HEK293 (cell line): ENCODE data around the gene ANAPC2.

Experiments
- CTCF ChIA-PET: fragments of 350-600 bp; formaldehyde crosslinking; extraction: SDS; loops from one replicate; lab custom pipeline; 2021; ENCODE audit warnings: antibody characterized with exemption; lab: Yijun Ruan, JAX
- POLR2A ChIA-PET: fragments of 300-600 bp; formaldehyde crosslinking; extraction: SDS; loops from one replicate; lab custom pipeline; 2020; ENCODE audit warnings: antibody characterized with exemption, inconsistent platforms; lab: Yijun Ruan, JAX
- H3K27ac ChIP-seq: fragments of 200-500 bp; sonication (Bioruptor generic); 2 replicates; pipeline ENCODE4 v1.5.1; 2014; ENCODE audit warnings: low read depth, low read length, control low read depth, inconsistent platforms; ENCODE audit errors: extremely low read depth
- H3K36me3 ChIP-seq, 2 experiments: fragments of 200-500 bp in 1 of 2; sonication (Bioruptor generic) in 1 of 2; 1 replicate in 1 of 2; 2 replicates in 1 of 2; pipeline ENCODE4 v1.5.1; 2014 to 2017; ENCODE audit warnings: inconsistent platforms in 2 of 2, low read length in 2 of 2; ENCODE audit not compliant: control insufficient read depth in 2 of 2, insufficient read depth in 1 of 2
- H3K4me1 ChIP-seq: fragments of 200-500 bp; sonication (Bioruptor generic); 2 replicates; pipeline ENCODE4 v1.5.1; 2014; ENCODE audit warnings: mild to moderate bottlenecking, low read length, inconsistent platforms; ENCODE audit not compliant: control insufficient read depth, insufficient read depth
- H3K4me3 ChIP-seq: 2 replicates; pipeline ENCODE4 v1.5.1; 2011; ENCODE audit warnings: low read depth, mild to moderate bottlenecking, control low read depth, low read length, moderate library complexity
- H3K9me3 ChIP-seq: fragments of 200-500 bp; sonication (Bioruptor generic); 2 replicates; pipeline ENCODE4 v1.5.1; 2014; ENCODE audit warnings: low read depth, low read length, inconsistent platforms; ENCODE audit not compliant: control insufficient read depth, insufficient read depth
- EGR2 ChIP-seq: fragments of 450-650 bp; formaldehyde crosslinking; IDR thresholded peaks from 2 replicates; pipeline ENCODE4 v1.5.1; 2016; ENCODE audit warnings: low read depth, missing biosample characterization, missing genetic modification characterization
- HIC1 ChIP-seq: fragments of 450-650 bp; formaldehyde crosslinking; IDR thresholded peaks from 2 replicates; pipeline ENCODE4 v1.5.1; 2016; ENCODE audit warnings: missing biosample characterization, missing genetic modification characterization
- KLF7 ChIP-seq: fragments of 450-650 bp; formaldehyde crosslinking; IDR thresholded peaks from 2 replicates; pipeline ENCODE4 v1.5.1; 2016; ENCODE audit warnings: missing biosample characterization, missing genetic modification characterization, borderline replicate concordance
- MZF1 ChIP-seq: fragments of 450-650 bp; formaldehyde crosslinking; IDR thresholded peaks from 2 replicates; pipeline ENCODE4 v1.5.1; 2017; ENCODE audit warnings: missing biosample characterization, missing genetic modification characterization, borderline replicate concordance
- REST ChIP-seq: fragments of 450-650 bp; formaldehyde crosslinking; IDR thresholded peaks from 2 replicates; pipeline ENCODE4 v1.5.1; 2016; ENCODE audit warnings: missing biosample characterization, missing genetic modification characterization
- ZBTB26 ChIP-seq: fragments of 450-650 bp; formaldehyde crosslinking; optimal IDR thresholded peaks from 2 replicates; pipeline ENCODE3; 2016; ENCODE audit warnings: missing biosample characterization, mild to moderate bottlenecking, missing genetic modification characterization
- ZFP37 ChIP-seq: fragments of 450-650 bp; formaldehyde crosslinking; IDR thresholded peaks from 2 replicates; pipeline ENCODE4 v1.5.1; 2016; ENCODE audit warnings: missing biosample characterization, missing genetic modification characterization
- ZNF133 ChIP-seq: fragments of 450-650 bp; formaldehyde crosslinking; IDR thresholded peaks from 2 replicates; pipeline ENCODE4 v1.5.1; 2016; ENCODE audit warnings: missing biosample characterization, missing genetic modification characterization
- ZNF16 ChIP-seq: fragments of 450-650 bp; formaldehyde crosslinking; IDR thresholded peaks from 2 replicates; pipeline ENCODE4 v1.5.1; 2016; ENCODE audit warnings: low read depth, missing biosample characterization, missing genetic modification characterization
- ZNF169 ChIP-seq: fragments of 450-650 bp; formaldehyde crosslinking; IDR thresholded peaks from 2 replicates; pipeline ENCODE4 v1.5.1; 2016; ENCODE audit warnings: missing biosample characterization, missing genetic modification characterization
- ZNF174 ChIP-seq: fragments of 450-650 bp; formaldehyde crosslinking; IDR thresholded peaks from 2 replicates; pipeline ENCODE4 v1.5.0; 2017; ENCODE audit warnings: missing biosample characterization, mild to moderate bottlenecking, missing genetic modification characterization
- ZNF18 ChIP-seq: fragments of 450-650 bp; formaldehyde crosslinking; IDR thresholded peaks from 2 replicates; pipeline ENCODE4 v1.5.1; 2016; ENCODE audit warnings: missing biosample characterization, missing genetic modification characterization
- ZNF184 ChIP-seq: fragments of 450-650 bp; IDR thresholded peaks from 2 replicates; pipeline ENCODE4 v1.5.1; 2018; ENCODE audit warnings: missing biosample characterization, mild to moderate bottlenecking, missing genetic modification characterization
- ZNF24 ChIP-seq: fragments of 450-650 bp; formaldehyde crosslinking; IDR thresholded peaks from 2 replicates; pipeline ENCODE4 v1.5.1; 2016; ENCODE audit warnings: missing biosample characterization, missing genetic modification characterization
- ZNF324 ChIP-seq: fragments of 450-650 bp; formaldehyde crosslinking; IDR thresholded peaks from 2 replicates; pipeline ENCODE4 v1.5.1; 2016; ENCODE audit warnings: missing biosample characterization, missing genetic modification characterization
- ZNF404 ChIP-seq: fragments of 450-650 bp; formaldehyde crosslinking; IDR thresholded peaks from 2 replicates; pipeline ENCODE4 v1.5.1; 2017; ENCODE audit warnings: missing biosample characterization, missing genetic modification characterization
- ZNF529 ChIP-seq: fragments of 450-650 bp; formaldehyde crosslinking; IDR thresholded peaks from 2 replicates; pipeline ENCODE4 v1.5.1; 2017; ENCODE audit warnings: missing genetic modification characterization, missing biosample characterization; ENCODE audit not compliant: insufficient replicate concordance
- ZNF558 ChIP-seq: fragments of 450-650 bp; formaldehyde crosslinking; IDR thresholded peaks from 2 replicates; pipeline ENCODE4 v1.5.1; 2016; ENCODE audit warnings: missing biosample characterization, missing genetic modification characterization
- ZNF580 ChIP-seq: fragments of 450-650 bp; formaldehyde crosslinking; IDR thresholded peaks from 2 replicates; pipeline ENCODE4 v1.5.1; 2016; ENCODE audit warnings: missing biosample characterization, missing genetic modification characterization
- ZNF600 ChIP-seq: fragments of 450-650 bp; formaldehyde crosslinking; IDR thresholded peaks from 2 replicates; pipeline ENCODE4 v1.5.1; 2016; ENCODE audit warnings: missing biosample characterization, missing genetic modification characterization
- ZNF621 ChIP-seq: fragments of 450-650 bp; formaldehyde crosslinking; IDR thresholded peaks from 2 replicates; pipeline ENCODE4 v1.5.1; 2017; ENCODE audit warnings: missing biosample characterization, missing genetic modification characterization
- ZNF654 ChIP-seq: fragments of 450-650 bp; formaldehyde crosslinking; IDR thresholded peaks from 2 replicates; pipeline ENCODE4 v1.5.1; 2016; ENCODE audit warnings: low read depth, missing biosample characterization, missing genetic modification characterization
- ZNF660 ChIP-seq: fragments of 450-650 bp; IDR thresholded peaks from 2 replicates; pipeline ENCODE4 v1.5.1; 2018; ENCODE audit warnings: missing biosample characterization, mild to moderate bottlenecking, missing genetic modification characterization
- ZNF670 ChIP-seq: fragments of 450-650 bp; formaldehyde crosslinking; IDR thresholded peaks from 2 replicates; pipeline ENCODE4 v1.5.1; 2016; ENCODE audit warnings: missing biosample characterization, missing genetic modification characterization, low read depth
- ZSCAN30 ChIP-seq: fragments of 450-650 bp; IDR thresholded peaks from 2 replicates; pipeline ENCODE4 v1.5.1; 2018; ENCODE audit warnings: missing biosample characterization, mild to moderate bottlenecking, missing genetic modification characterization, moderate library complexity

ANAPC2 gene

GRCh38 chr9:137218754-137219271 lies 30.5 kb upstream of the ANAPC2 start (continued):
- TF ChIP-seq ZNF580 (tag by site-specific recombination) (no peak), ZNF184 (no peak), ZNF600 (tag by site-specific recombination) (0 out of 2 replicates have a peak, but pooled peaks have one; percentile 20), ZNF670 (tag by site-specific recombination) (no peak), ZNF621 (tag by site-specific recombination) (no peak), ZNF529 (tag by site-specific recombination) (no peak), ZNF133 (tag by site-specific recombination) (no peak), ZNF324 (tag by site-specific recombination) (no peak), HIC1 (tag by site-specific recombination) (peak; percentile 71)

GRCh38 chr9:137218212-137218753 lies 29.9 kb upstream of the ANAPC2 start:
- ChIA-PET POLR2A (interaction anchor here (0.6 to 17.2 kb wide), 6 partner anchors 10 to 132 kb away, joined by 3 to 304 read pairs (median 6); partner anchors contain the start of genes MAN1B1, NDOR1, TMEM203 and TPRN), CTCF (interaction anchor here (0.8 to 1.1 kb wide), 3 partner anchors 9 to 189 kb away, joined by 3 to 4 read pairs (median 4); partner anchors contain the start of gene RNF224)
- H3K9me3 ChIP-seq: no peaks in the 10 kb centered on the region
- no peak overlapping the region for H3K4me3 ChIP-seq
- no peak overlapping the region for H3K27ac ChIP-seq
- H3K4me1 ChIP-seq: peaks cover 4% of the 10 kb centered on the region
- H3K36me3 ChIP-seq: peaks cover 0 to 62% of the 10 kb centered on the region in 2 experiments; a peak in 1 of 3 replicates
- TF ChIP-seq ZNF404 (tag by site-specific recombination) (no peak), ZNF660 (no peak), ZNF558 (no peak), ZBTB26 (tag by site-specific recombination) (no peak), EGR2 (tag by site-specific recombination) (no peak), ZNF18 (tag by site-specific recombination) (no peak), ZNF654 (tag by site-specific recombination) (no peak), ZSCAN30 (tag by site-specific recombination) (no peak), ZFP37 (no peak), ZNF16 (tag by site-specific recombination) (no peak), ZNF174 (tag by site-specific recombination) (no peak), MZF1 (tag by site-specific recombination) (no peak), ZNF24 (no peak), ZNF169 (no peak), KLF7 (tag by site-specific recombination) (no peak), REST (tag by site-specific recombination) (no peak)
- TF ChIP-seq, all 188 proteins: peak for 0
